Keratinocyte (primary cell): ENCODE data around the gene DAZL. TPM values are rescaled to one million over a fixed set of nuclear protein-coding genes. Genes with fewer than 3 reads are reported as not detected.

ENCODE experiments used
- DNase-seq: peaks from one replicate; pipeline ENCODE4 v3.0.0-alpha.2; 2011; ENCODE audit warnings: low read depth, missing footprints, low spot score
- FAIRE-seq: peaks from 2 replicates; lab custom pipeline; 2011; peaks lifted over from hg19 to GRCh38; lab: Jason Lieb, UNC
- H2AFZ ChIP-seq: 2 replicates; pipeline ENCODE4 v1.6.0; 2012; ENCODE audit warnings: low read length, control low read depth, inconsistent platforms; ENCODE audit not compliant: control insufficient read depth
- H3K27ac ChIP-seq: 2 replicates; pipeline ENCODE4 v1.5.1; 2011; ENCODE audit warnings: low read length; ENCODE audit not compliant: control insufficient read depth, insufficient read depth
- H3K27me3 ChIP-seq: 3 replicates; pipeline ENCODE4 v1.6.0; 2011; ENCODE audit warnings: low read length; ENCODE audit not compliant: control insufficient read depth, insufficient read depth; ENCODE audit errors: extremely low read depth
- H3K36me3 ChIP-seq, 2 experiments: 2 replicates in 1 of 2; 3 replicates in 1 of 2; pipeline ENCODE4 v1.5.1; 2011; ENCODE audit warnings: low read length in 2 of 2, mild to moderate bottlenecking in 1 of 2; ENCODE audit not compliant: control insufficient read depth in 2 of 2, insufficient read depth in 2 of 2; ENCODE audit errors: extremely low read depth in 1 of 2
- H3K4me1 ChIP-seq: 3 replicates; pipeline ENCODE4 v1.5.1; 2011; ENCODE audit warnings: low read length; ENCODE audit not compliant: control insufficient read depth, insufficient read depth; ENCODE audit errors: extremely low read depth
- H3K4me2 ChIP-seq: 3 replicates; pipeline ENCODE4 v1.6.0; 2011; ENCODE audit warnings: low read depth, low read length; ENCODE audit not compliant: control insufficient read depth, insufficient read depth; ENCODE audit errors: extremely low read depth
- H3K4me3 ChIP-seq, 3 experiments: fragments of 200-600 bp in 1 of 3; sonication (generic) in 1 of 3; 2 replicates in 2 of 3; 3 replicates in 1 of 3; pipeline ENCODE4 v1.5.1; 2011 to 2016; ENCODE audit warnings: low read length in 3 of 3, mild to moderate bottlenecking in 3 of 3, control low read depth in 2 of 3, inconsistent platforms in 1 of 3, low read depth in 1 of 3, mixed read lengths in 1 of 3, mixed run types in 1 of 3, moderate library complexity in 1 of 3; ENCODE audit not compliant: control insufficient read depth in 2 of 3, insufficient read depth in 2 of 3; ENCODE audit errors: extremely low read depth in 1 of 3
- H3K79me2 ChIP-seq: 2 replicates; pipeline ENCODE4 v1.6.0; 2012; ENCODE audit warnings: low read length; ENCODE audit not compliant: control insufficient read depth, insufficient read depth
- H3K9ac ChIP-seq: 3 replicates; pipeline ENCODE4 v1.6.0; 2011; ENCODE audit warnings: low read length; ENCODE audit not compliant: control insufficient read depth, insufficient read depth; ENCODE audit errors: extremely low read depth
- H3K9me1 ChIP-seq: 3 replicates; pipeline ENCODE4 v1.6.0; 2011; ENCODE audit warnings: low read length; ENCODE audit not compliant: control insufficient read depth, insufficient read depth; ENCODE audit errors: extremely low read depth
- H3K9me3 ChIP-seq: 2 replicates; pipeline ENCODE4 v1.5.1; 2012; ENCODE audit warnings: low read depth, low read length; ENCODE audit not compliant: control insufficient read depth
- H4K20me1 ChIP-seq: 3 replicates; pipeline ENCODE4 v1.6.0; 2011; ENCODE audit warnings: low read length; ENCODE audit not compliant: control insufficient read depth, insufficient read depth; ENCODE audit errors: extremely low read depth
- CTCF ChIP-seq, 3 experiments: IDR thresholded peaks in 1 of 3; conservative IDR thresholded peaks in 1 of 3; optimal IDR thresholded peaks in 1 of 3; 2 replicates in 2 of 3; 3 replicates in 1 of 3; pipeline versions ENCODE3 to v1.5.1; 2011; ENCODE audit warnings: low read length in 3 of 3, mild to moderate bottlenecking in 3 of 3, moderate library complexity in 2 of 3, control low read depth in 1 of 3, inconsistent platforms in 1 of 3; ENCODE audit not compliant: insufficient read depth in 2 of 3; ENCODE audit errors: extremely low read depth in 1 of 3
- EZH2 ChIP-seq: IDR thresholded peaks from one replicate; pipeline ENCODE4 v1.6.1; 2012; ENCODE audit warnings: inconsistent platforms, mild to moderate bottlenecking, low read length, moderate library complexity
- dilution Hi-C: fragments of 300-500 bp; cut with MboI; formaldehyde crosslinking; loops from one replicate; pipeline ENCODE4 v1.7.0; 2020; ENCODE audit warnings: low sequenced_read_pairs; ENCODE audit not compliant: extremely low pct_ligation_motif_present
- polyA plus RNA-seq, 5 experiments: library from polyadenylated mRNA; depleted of rRNA in 3 of 5; stranded (reverse) in 3 of 5; stranded (forward) in 1 of 5; unstranded in 1 of 5; fragments of >200 nt; gene quantifications; 1 replicate in 1 of 5; 2 replicates in 3 of 5; 3 replicates in 1 of 5; pipeline versions ENCODE4 v1.2.1 to v1.2.3, GENCODE V29; 2011 to 2012; ENCODE audit warnings: missing spikeins in 2 of 5, low read depth in 1 of 5, low replicate concordance in 1 of 5

The DAZL gene
- polyA plus RNA-seq, 1 donor (not counting 4 experiments of a cell fraction or from before 2014, with no cell fraction given), result not detected

DNA sequence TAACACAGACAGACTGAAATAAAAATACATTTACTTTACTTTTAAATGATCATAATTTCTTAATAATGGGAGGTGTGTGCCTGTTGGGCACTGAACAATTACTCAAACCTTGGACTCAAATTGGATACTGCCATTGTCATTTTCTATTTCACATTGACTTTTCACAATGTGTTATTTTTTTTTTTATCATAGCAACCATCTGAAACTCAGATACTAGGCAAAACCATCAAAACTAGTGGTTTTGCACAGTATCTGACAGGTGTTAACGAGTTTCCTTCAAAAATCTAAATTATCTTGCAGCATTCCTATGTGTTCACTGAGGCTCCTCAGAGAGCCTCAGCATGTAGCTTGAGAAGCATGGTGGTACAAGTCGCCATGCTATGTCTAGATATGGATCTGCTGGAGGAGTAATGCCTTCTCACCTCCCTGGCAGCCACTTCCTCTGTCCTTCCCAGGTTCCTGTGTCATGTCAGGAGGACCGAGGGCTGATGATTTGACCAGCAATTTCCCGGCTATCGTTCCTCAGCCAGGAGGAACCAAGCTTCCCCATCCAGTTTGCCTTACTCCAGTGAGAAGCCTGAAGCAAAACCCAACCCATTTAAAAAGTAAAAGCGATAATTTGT, 61.9 kb downstream of the DAZL start:
- H3K4me1 ChIP-seq, result no peaks in the 10 kb centered on the region
- no peak overlapping the region for H3K4me3 ChIP-seq
- DNase-seq, result no peak
- H3K9me3 ChIP-seq, result no peaks in the 10 kb centered on the region
- no peaks in the 10 kb centered on the region for H3K36me3 ChIP-seq
- H2AFZ ChIP-seq, result no peak overlapping the region
- FAIRE-seq, result no peak
- no peak overlapping the region for H3K9ac ChIP-seq
- no peaks in the 10 kb centered on the region for H3K79me2 ChIP-seq
- H3K27ac ChIP-seq, result no peak overlapping the region
- TF ChIP-seq EZH2, result no peak
- TF ChIP-seq CTCF (optimal IDR thresholded peaks at IDR 0.05 in 1 of 3, IDR thresholded peaks at IDR 0.05 in 1 of 3, conservative IDR thresholded peaks at IDR 0.05 in 1 of 3; ENCODE audit: extremely low read depth in 1 of 3, insufficient read depth in 2 of 3, low read length in 3 of 3), result no peak
- H4K20me1 ChIP-seq, result no peaks in the 10 kb centered on the region
- dilution Hi-C loops, result no loop called here
- H3K27me3 ChIP-seq, result peaks cover 32% of the 10 kb centered on the region
- no peaks in the 10 kb centered on the region for H3K9me1 ChIP-seq
- H3K4me2 ChIP-seq, result no peak overlapping the region

DNA sequence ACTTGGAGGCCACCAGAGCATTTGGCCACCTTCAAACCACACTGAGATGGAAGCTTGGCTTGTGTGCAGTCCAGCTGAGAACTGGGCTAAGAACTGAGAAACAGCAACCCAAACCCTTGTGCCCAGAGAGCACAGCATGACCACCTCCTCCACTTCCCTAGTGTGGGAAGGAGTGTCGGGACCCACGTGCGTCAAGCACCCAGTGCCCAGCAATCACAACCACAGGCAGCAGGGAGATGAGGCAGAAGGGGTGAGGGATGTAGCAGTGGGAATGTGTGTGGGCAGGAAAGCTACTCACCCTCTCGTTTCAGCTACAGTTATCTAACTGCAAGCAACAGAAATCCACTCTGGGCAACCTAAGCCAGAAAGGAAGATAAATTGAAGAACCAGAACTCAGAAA, 66.7 kb downstream of the DAZL start:
- no peak overlapping the region for H2AFZ ChIP-seq
- dilution Hi-C loops, result no loop called here
- no peak for DNase-seq
- no peak overlapping the region for H3K4me2 ChIP-seq
- FAIRE-seq, result no peak
- H3K4me3 ChIP-seq, result no peak overlapping the region
- no peaks in the 10 kb centered on the region for H3K4me1 ChIP-seq
- peaks cover 37% of the 10 kb centered on the region for H3K27me3 ChIP-seq
- no peaks in the 10 kb centered on the region for H4K20me1 ChIP-seq
- no peaks in the 10 kb centered on the region for H3K9me1 ChIP-seq
- H3K9me3 ChIP-seq, result no peaks in the 10 kb centered on the region
- no peak overlapping the region for H3K9ac ChIP-seq
- no peak overlapping the region for H3K27ac ChIP-seq
- no peaks in the 10 kb centered on the region for H3K36me3 ChIP-seq
- no peak for TF ChIP-seq CTCF (optimal IDR thresholded peaks at IDR 0.05 in 1 of 3, IDR thresholded peaks at IDR 0.05 in 1 of 3, conservative IDR thresholded peaks at IDR 0.05 in 1 of 3; ENCODE audit: extremely low read depth in 1 of 3, insufficient read depth in 2 of 3, low read length in 3 of 3)
- TF ChIP-seq EZH2, result no peak
- no peaks in the 10 kb centered on the region for H3K79me2 ChIP-seq
